HG02938 (cell line): ENCODE measurements around the gene ABCB9.

Experiments used
- ATAC-seq: cut with Tn5 transposase; IDR thresholded peaks from one replicate; pipeline ENCODE4 v1.9.1; 2021; ENCODE audit warnings: mild to moderate bottlenecking, moderate library complexity; ENCODE audit not compliant: unreplicated experiment

The ABCB9 gene

DNA sequence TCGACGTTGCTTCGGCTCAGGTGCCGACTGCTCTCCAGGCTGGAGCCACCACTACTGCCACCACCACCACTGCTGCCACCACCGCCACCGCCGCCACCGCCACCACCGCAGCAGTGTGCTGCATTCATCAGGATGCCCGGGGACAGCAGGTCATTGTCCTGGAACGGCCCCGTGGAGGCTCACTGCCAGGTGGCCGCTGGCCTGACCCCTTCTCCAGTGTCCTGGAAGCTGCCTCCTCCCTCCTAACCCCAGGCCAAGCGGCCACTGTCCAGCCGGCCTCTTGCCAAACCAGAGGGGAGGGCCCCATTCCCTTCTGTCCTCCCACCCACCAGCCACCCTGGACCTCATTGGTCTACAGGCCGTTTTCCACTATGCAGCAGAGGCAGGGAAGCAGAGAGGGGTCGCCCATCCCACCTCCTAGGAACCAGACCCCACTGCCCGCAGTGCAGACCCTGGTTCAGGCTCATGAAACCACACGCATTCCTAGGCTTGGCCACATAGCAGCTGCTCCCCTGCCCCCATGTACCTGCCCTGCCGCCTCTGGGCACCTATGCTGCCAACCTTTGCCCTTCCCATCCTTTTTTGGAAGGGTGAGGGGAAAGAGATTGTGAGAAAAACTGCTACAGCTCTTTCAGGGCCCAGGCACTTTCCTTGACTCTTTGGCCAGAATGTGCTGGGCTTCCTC lies 29.4 kb upstream of the ABCB9 start:
- no peak for ATAC-seq

DNA sequence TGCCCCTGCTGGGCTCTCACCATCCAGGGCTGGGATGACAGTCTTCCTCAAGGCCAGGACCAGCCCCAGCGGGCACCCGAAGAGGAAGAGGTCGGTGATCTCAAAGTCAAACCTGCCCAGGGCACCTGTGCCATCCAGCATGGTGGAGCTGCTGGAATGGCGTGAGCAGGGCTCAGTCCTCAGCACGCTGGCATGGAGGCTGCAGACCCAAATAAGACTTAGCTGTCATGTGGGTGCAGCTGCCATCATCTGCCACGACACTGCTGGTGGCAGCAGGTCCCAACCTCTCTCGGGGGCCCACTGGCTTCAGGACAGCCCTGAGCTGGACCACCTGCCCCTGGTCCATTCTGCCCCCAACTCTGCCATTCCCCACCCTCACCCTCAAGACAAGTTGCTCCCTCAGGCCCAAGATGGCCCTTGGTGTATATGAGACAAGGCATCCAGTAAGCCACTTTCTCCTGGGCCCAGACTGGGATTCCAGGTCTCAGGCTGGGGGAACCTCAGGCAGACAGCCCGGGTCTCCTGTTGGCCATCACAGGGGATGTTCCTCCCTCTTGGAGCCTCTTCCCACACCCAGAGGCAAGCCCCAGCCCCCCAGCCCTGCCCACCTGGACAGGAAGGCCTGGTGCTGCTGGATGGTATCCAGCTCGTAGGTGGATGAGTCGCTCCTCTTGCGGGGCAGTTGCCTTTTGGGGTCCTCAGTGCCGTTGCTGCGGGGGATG lies 28.7 kb upstream of the ABCB9 start:
- no peak for ATAC-seq

DNA sequence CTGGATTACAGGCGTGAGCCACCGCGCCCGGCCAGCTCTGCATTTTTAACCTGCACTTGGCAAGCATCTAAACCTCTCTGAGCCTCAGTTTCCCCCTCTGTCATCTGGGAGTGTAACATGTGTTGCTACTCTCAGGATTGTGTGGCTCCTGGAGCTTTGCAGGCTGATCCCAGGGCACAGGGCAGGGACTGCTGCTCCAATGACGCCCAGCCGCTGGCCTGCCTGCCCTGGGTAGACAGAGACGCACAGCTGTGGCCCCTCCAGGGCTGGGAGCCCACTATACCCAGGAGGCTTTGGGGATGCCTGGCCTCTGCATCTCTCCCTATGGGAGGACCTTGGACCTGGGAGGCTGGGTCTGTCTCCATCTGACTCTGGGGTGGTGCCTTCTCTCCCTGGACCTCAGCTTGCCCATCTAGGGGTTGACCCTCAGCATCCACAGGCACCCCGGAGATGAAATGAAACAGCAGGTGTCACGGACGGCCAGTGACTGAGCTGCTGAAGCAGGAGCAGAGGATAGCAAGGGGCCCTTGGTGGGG lies 27.9 kb upstream of the ABCB9 start:
- no peak for ATAC-seq

DNA sequence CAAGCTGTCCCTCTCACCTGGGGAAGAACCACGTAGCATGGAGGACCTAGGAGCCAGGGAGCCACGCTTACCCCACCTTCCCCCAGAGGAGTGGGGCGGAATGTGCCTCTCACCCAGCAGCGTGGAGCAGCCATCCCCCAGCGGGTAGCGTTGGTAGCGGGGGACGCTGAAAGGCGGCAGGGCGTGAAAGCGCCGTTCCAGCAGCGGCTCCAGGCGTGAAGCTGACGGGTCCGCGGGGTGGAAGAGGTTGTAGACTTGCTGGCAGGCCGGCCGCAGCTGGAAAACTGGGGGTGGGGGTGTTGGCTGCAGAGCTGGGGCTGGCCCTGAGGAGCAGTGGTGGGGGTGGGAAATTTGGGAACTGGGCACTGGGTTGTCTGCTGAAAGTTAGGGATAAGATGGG lies 26.1 kb upstream of the ABCB9 start:
- ATAC-seq = no peak

DNA sequence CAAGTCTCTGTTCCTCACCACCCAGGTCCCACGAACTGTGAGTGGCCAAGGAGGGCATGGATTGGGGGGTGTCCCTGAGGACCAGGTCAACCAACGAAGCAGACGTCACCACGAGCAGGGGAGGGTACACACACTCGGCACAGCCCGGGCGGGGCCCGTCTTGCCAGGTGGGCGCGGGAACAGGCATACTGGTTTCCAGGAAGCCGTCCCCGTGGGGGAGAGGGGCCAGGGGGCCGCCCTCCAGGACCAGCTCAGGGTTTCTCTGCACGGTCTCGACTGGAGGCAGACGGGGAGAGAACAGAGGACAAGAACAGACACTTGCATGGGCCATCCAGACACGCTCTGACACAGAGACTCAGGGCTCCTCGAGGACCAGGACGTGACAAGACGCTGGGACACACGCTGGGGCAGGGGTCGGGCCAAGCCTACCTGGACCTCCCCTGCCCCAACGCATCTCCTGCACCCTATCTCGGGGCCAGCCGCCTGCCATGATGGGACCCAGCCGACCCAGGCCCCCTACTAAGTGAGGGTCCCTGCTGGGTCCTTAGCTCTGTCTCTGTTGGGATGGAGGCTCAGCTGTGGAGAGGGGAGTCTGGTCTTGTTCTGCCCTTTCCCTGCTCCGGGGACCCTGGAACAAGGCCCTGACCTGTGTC lies 25.5 kb upstream of the ABCB9 start:
- ATAC-seq = no peak

DNA sequence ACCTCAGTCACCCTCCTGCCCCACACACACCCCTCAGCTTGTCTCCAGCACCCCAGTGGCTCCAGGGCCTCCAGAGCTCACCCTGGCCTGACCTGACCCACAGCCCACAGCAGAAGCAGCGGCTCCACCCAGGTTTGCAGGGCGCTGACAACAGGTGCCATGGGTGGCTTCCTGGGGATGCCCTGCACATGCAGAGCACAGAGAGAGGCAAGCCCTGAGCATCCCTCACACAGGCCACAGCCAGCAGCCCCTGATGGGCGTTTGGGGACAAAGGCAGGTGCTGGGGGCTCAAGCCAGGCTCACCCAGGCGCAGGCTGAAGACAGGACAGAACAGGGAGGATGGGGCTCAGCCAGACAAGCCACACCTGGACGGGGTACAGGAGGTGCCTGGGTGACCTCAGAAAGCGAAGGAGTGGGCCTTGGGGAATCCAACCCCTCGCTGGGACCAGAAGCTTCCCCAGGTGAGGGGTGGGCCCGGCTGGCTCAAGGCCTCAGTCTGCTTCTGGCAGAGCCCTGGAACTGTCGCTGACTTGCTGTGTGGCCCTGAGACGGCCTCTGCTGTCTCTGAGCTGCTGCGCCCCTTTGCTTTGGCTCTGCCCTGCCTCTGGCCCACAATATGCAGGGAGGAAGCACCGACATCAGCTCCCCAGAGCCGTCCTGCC lies 24.8 kb upstream of the ABCB9 start:
- ATAC-seq = no peak

DNA sequence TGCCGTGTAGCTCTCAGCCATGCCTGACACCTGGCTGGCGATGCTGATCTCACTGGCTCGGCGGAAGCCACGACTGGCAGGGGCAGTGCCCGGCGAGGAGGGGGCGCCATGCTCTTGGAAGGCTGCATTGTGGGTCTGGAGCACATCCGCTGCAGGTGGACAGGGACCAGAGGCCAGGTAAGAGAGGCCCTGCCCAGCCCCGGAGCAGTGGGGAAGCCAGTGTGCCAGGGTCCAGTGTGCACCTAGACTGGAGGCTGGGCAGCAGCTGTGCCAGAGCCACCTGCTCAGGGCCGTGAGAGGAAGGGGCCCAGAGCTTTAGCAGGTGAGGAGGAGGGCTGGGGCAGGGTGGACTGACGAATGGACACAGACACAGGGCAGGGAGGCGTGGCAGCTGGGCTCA lies 24.3 kb upstream of the ABCB9 start:
- ATAC-seq = no peak

DNA sequence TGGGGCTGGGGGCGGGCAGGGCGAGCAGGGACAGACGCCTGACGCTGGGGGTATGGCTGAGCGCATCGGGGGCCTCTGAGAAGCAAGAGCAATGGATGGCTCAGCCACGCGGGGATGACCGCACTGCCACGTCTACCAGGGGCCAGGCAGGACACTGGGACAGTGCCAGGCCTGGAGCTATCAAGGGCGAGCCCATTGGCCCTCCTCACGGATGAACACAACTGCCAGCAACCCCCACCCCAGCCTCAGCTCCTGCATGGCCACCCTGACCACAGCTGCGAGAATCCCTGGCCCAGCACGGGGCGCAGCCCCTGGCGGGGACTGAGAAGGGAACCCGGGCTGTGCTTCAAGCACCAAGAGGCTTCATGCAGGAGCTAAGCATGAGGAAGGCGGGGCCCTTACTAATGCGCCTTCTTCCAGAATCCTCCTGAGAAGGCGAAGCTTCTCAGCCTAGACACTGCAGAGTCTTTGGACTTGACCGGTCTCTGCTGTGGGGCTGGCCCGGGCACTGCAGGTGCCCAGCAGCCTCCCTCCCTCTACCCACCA lies 23.7 kb upstream of the ABCB9 start:
- no peak for ATAC-seq

DNA sequence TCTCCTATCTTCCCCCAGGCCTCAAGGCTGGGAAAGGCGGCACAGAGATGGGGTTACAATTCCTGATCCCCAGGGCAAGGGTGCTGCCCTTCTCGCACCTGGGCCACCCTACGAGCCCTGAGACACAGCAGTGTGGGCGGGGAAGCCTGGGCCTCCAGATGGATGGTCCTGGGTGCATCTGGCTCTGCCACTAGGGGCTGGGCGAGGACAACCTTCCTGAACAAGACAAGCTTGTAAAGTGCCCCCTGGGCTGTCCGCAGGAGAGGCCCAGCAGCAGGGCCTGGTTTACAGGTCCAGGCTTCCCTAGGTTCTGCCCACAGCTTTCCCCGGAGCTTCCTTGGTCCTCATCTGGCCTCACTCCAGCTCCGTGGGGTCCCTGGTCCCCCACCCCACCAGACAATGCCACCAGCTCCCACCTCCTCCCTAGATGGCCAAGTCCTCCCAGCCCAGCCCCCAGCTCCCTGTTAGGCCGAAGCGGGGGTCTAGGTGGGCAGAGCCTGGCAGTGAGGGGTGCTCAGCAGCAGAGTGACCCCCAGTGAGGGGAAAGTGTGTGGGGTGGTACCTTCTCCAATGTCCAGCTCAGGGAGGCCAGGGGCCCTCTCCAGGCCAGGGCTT lies 23.1 kb upstream of the ABCB9 start:
- ATAC-seq = no peak

DNA sequence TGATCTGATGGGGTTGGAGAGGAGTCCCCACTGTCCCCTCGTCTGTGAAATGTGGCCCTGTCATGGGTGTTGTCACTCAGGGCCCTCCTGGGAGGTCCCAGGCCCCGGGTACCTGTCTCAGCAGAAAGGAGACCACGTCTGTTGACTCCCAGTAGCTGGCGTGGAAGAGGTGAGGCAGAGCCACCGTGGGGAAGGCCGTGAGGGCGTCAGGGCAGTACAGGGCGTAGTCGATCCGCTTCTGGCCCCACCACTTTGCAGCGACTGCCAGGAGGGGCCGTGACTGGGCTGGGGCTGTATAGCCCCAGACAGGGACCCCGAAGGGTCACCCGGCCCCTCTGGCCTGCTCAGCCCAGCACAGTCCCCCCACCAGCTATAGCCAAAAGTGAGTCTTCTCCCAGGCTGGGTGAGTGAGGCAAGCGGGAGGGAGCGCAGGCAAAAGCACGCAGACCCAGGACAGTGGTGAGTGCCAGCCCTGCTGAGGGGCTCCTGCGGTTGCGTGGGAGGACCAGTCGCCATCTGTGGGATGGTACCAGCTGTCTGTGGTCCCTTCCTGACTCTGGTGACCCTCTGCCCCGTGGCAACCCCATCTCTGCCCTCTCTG lies 22.4 kb upstream of the ABCB9 start:
- no peak for ATAC-seq

DNA sequence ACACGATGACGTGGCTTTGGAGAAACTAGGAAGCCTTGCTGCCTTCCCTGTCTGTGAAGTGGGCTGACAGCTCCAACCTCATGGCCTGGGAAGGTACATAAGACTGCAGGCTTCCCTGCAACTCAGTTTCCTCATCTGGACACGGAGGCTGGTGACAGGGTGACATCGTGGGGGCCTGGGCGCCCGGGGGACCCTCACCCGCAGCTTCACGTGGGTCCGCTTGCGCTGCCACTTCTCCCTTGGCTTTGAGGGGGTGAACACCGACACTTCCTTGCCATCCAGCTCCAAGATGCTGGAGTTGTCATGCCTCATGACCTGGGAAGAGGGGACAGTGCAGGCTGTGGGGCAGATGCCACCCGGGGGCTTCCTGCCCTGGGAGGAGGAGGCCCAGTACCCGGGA lies 21.8 kb upstream of the ABCB9 start:
- ATAC-seq = no peak

DNA sequence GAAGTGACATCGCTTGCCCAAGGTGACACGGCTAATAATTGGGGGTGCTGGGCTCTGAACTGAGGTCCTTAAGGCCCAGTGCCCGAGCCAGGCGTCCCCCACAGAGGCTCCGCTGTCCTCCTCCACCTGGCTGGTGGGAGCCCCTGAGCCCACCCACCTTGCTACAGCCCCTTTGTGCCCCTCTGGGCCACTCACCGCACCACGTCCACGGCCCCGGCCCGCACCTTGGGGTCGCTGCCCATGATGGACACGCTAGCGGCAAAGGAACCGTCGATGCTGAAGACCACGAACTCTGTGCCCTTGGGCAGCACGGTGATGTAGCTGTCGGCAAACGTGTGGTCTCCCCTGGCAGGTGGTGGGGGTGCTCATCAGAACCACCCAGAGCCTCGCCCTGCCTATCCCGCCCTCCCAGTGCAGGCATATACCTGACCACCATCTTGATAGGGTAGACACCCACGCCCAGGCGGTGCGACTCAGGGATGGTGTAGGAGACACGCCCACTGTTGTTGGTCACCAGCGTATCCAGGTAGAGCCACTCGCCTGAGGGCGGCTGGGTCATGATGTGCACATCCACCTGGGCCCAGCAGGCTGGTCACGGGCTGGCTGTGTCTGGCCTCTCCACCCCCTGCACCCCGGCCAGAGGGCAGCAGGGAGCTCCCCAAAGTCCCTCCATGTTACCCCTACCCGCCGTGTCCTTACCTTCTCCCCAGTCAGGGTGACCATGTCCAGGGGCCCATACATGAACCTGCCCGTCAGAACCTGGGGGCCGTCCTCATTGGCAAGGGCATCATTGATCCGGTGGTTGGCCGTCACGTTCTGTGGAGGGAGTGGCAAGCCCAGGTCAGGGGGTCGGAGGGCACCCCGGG lies 21.1 kb upstream of the ABCB9 start:
- ATAC-seq = no peak

DNA sequence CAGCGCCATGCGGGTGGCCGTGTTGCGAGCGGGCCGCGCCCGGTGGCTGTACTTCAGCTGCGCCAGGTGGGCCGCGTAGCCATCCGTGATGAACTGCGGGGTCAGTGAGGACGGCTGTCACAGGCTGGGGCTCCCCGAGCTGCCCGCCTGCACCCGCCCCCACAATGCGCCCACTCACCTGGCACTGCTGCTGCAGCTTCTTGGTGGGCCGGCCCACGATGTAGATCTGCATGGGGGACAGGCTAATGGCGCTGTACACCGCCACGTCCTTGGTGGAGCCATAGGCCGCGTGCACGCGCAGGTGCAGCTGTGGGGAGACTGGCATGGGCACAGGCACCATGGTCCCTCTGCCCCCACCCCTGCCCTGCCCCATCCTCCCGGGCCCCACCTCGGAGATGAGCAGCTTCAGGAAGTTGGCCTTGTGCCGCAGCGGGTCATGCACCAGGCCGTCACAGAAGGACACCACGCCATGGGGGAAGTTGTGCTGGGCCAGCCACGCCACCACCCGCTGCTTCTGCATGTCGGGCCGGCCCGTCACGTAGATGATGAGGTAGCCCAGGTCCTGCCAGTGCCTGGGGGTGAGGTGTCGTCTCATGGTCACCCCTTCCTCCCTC lies 20.1 kb upstream of the ABCB9 start:
- no peak for ATAC-seq

DNA sequence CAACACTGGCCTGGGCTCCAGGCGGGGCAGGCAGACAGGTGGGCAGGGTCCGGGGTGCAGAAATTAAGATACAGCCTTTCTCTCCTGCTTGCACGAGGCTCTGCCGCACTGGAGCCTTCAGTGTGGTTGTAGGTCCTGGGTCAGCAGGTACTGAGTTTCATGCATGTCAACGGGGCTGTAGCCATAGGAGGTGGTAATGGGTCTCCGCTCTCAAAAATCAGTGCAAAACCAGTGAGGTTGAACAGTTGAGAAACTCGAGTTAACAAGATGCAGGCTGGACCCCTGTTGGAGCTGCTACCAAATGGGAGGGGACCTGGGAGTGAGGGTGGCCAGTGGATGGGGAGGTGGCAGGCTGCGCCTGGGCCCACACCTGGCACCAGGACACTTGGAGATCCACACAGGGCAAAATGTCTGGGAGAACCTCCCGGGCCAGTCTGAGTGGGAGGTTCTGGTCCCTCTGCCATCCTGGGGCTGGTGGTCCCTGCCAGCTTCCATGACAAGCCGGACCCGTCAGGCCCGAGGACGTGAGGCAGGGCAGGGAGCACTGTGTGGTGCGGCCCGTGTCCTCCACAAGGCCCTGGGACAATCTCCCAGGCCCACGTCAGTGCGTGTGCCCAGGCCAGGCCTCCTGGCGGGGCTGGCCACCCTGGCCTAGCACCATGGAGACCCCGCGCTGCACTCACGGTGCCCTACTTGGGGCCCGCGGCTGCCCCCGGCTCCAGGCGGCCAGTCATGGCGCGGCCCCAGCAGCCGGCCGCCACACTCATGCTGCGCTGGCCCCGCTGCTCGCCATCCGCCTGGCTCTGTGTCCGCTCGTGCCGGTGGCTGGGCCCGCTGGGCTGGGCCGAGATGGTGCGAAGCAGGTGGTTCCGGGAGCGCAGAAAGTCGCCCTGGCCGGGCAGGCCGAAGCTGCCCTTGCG lies 19.3 kb upstream of the ABCB9 start:
- no peak for ATAC-seq

DNA sequence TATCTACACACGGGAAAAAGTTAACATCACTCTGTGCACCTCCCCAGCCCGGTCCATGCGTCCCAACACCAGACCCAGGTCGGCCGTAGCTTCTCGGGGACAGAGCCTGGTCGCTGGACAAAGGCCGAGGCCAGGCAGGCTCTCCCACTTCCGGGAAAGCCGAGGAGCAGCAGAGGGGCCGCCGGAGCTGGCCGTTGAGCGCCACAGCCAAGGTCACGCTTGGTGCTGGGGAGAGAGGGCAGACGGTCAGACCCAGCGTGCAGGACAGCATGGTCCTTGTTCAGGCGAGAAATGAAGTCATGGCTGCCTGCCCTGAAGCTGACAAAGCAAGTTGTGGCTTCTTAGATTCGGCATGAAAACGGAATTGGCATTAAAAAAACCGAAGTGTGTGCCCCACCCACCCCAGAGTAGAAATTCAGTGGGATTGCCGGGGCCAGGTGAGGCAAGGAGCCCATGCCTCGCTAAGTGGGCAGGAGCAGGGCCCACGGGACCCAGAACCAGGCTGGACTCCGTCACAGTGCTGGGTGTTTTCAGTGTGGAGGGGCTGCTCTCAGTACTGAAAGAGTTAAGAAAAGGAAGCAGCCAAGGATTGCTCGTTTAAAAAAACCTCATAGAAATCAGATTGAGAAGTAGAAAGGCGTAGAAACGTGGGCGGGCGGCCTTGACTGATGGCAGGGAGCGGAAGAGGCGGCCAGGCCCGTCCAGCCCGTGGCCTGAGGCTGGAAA lies 18.5 kb upstream of the ABCB9 start:
- no peak for ATAC-seq

DNA sequence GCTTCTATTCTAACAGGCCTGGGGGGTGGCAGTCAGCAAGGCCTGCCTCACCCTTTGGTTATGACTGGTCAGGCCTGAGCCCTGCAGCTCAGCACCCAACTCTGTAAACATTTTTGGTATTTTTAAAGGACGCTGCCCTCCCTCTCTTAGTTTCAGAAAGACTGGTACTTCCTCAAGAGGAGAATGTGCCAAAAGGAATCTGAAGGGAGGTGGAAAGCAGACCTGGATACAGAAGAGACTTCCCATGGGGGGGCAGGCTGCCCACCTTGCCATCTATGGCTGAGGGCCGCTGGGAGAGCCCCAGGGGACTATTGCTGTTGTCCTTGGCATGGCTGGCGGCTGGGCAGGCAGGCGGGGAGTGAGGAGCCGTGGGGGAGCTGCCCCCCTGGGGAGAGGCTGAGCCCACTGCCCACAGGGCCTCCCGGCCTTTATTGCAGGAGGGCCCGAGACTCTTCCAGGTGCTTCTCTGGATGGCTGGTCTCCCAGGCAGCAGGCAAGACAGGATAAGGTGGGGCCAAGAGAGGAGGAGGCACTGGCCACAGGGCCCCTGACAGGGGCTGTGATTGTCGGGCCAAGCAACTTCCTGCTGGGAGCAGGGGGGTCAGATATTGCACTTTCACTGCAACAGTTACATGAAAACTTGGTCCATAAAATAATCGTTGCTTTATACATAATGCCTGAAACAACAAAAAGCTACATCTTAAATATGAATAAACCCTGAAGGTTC lies 17.7 kb upstream of the ABCB9 start:
- ATAC-seq = no peak
